HFF-Myc (cell line): ENCODE data around the gene SLU7.

ENCODE experiments used
- DNase-seq: peaks from one replicate; pipeline ENCODE4 v3.0.0-alpha.2; 2011; ENCODE audit warnings: low read depth; ENCODE audit errors: extremely low read depth
- H3K4me3 ChIP-seq: replicated peaks from 2 replicates; pipeline ENCODE4 v1.5.1; 2011; ENCODE audit warnings: low read depth, mild to moderate bottlenecking, control low read depth, low read length
- TF ChIP-seq, protein P1 (sequence below): IDR thresholded peaks from 2 replicates; pipeline ENCODE4 v1.5.1; 2012; ENCODE audit warnings: mild to moderate bottlenecking, low read depth, low read length, control low read depth; ENCODE audit errors: missing control alignments

The SLU7 gene

DNA sequence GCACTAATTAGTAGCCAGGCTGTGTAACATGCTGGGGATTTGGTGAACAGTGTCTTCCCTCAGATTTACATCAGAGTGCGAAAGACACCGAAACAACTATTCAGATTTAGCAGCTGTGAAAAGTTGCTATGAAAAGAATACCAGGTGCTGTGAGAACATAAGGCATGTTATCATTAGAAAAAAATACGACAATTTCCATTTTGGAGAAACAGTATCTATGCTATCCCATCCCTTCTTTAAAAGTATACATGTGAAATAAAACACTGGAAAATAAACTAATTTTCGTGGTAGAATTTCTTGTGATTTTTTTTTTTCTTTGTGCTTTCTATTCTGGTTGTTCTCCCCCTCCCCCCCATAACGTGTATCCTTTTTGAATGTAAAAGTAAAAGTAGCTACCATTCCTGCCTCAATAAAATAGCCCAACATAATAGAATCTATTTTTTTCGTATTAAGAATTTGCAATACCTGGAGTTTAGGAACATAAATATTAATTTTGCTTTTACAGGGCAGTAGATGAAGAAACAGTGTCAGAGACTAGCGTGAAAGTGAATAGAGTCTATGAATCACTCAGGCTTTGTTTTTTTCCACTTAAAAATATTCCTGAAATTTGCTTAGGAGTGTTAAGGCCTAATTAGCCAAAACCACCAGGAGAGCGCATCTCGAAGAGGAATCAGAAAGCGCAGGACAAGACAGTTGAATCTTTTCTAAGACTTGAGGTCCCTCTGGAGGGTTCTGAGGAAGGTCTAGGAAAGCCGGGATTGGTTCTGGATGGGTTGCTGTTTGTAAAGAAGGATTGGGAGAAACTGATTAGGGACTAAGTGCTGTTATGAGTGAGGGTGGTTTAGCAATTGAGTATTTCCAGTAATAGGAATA, 813 bp upstream of the SLU7 start:
- TF ChIP-seq, protein P1, sequence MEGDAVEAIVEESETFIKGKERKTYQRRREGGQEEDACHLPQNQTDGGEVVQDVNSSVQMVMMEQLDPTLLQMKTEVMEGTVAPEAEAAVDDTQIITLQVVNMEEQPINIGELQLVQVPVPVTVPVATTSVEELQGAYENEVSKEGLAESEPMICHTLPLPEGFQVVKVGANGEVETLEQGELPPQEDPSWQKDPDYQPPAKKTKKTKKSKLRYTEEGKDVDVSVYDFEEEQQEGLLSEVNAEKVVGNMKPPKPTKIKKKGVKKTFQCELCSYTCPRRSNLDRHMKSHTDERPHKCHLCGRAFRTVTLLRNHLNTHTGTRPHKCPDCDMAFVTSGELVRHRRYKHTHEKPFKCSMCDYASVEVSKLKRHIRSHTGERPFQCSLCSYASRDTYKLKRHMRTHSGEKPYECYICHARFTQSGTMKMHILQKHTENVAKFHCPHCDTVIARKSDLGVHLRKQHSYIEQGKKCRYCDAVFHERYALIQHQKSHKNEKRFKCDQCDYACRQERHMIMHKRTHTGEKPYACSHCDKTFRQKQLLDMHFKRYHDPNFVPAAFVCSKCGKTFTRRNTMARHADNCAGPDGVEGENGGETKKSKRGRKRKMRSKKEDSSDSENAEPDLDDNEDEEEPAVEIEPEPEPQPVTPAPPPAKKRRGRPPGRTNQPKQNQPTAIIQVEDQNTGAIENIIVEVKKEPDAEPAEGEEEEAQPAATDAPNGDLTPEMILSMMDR = no peak
- DNase-seq = no peak
- peak overlapping the region; percentile 93 for H3K4me3 ChIP-seq

- DNase-seq = peak; percentile 82
- TF ChIP-seq, protein P1 = no peak
Observed at GRCh38 chr5:160399402-160400353, 19.2 kb downstream of the SLU7 start, which contains the start of gene FAM200C. FAM200C (minus strand) TSS chr5:160400054; CDS start chr5:160395490, 4,564 bp downstream.

DNA sequence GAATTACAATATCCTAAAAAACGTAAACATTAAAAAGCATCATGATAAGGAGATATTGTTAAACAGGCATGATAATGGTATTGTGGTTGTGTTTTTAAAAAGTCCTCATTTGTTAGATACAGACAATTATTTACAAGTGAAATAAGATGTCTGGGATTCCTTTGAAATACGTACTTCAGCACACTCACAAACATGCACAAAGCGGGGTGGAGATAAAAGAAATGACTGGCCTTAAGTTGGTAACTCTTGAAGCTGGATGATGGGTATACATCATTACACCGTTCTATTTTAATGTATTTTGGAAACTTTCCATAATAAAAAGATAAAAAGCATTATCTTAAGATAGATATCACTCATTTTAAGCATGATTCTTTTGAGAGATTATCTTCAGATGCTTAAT, 20.1 kb downstream of the SLU7 start:
- TF ChIP-seq, protein P1 = no peak
- no peak for DNase-seq
- peak overlapping the region; percentile 50 for H3K4me3 ChIP-seq

More at GRCh38 chr5:160399402-160400353, 19.2 kb downstream of the SLU7 start, which contains the start of gene FAM200C:
- H3K4me3 ChIP-seq = peak within 1 kb of the TSS; percentile 50

- no peak for DNase-seq
- no peak overlapping the region for H3K4me3 ChIP-seq
- TF ChIP-seq, protein P1 = no peak
Observed at GRCh38 chr5:160397492-160397891, 21.4 kb downstream of the SLU7 start.

- TF ChIP-seq, protein P1 = no peak
- H3K4me3 ChIP-seq = no peak overlapping the region
- DNase-seq = no peak
Observed at GRCh38 chr5:160395111-160395510, 23.8 kb downstream of the SLU7 start.

- no peak overlapping the region for H3K4me3 ChIP-seq
- DNase-seq = no peak
- TF ChIP-seq, protein P1 = peak; percentile 27
Observed at GRCh38 chr5:160390787-160391696, 27.8 kb downstream of the SLU7 start.
